GM23248 (cell line): ENCODE measurements around the gene HSD17B3. TPM values are rescaled to one million over a fixed set of nuclear protein-coding genes. Genes with fewer than 3 reads are reported as not detected.

Source experiments
- DNase-seq: peaks from one replicate; pipeline ENCODE4 v3.0.0-alpha.2; 2015
- H2AFZ ChIP-seq: fragments of 200-600 bp; sonication (generic); 2 replicates; pipeline ENCODE4 v1.6.1; 2016; ENCODE audit warnings: antibody characterized with exemption
- H3F3A ChIP-seq: fragments of 200-600 bp; sonication (generic); 2 replicates; pipeline ENCODE4 v1.6.1; 2016; ENCODE audit warnings: mild to moderate bottlenecking, antibody characterized with exemption, mixed run types; ENCODE audit not compliant: insufficient read depth
- H3K27ac ChIP-seq: fragments of 200-600 bp; sonication (generic); 2 replicates; pipeline ENCODE4 v1.5.1; 2016; ENCODE audit warnings: mild to moderate bottlenecking
- H3K27me3 ChIP-seq: fragments of 200-600 bp; sonication (generic); replicated peaks from 2 replicates; pipeline ENCODE4 v1.6.1; 2016; ENCODE audit warnings: mild to moderate bottlenecking; ENCODE audit not compliant: insufficient read depth
- H3K36me3 ChIP-seq: fragments of 200-600 bp; sonication (generic); 2 replicates; pipeline ENCODE4 v1.6.1; 2016; ENCODE audit warnings: low read depth, mild to moderate bottlenecking
- H3K4me1 ChIP-seq: fragments of 200-600 bp; sonication (generic); 2 replicates; pipeline ENCODE4 v1.6.1; 2016; ENCODE audit warnings: mild to moderate bottlenecking; ENCODE audit not compliant: insufficient read depth
- H3K4me2 ChIP-seq: fragments of 200-600 bp; sonication (generic); one replicate; pipeline ENCODE4 v1.6.1; 2016; ENCODE audit warnings: mild to moderate bottlenecking; ENCODE audit not compliant: unreplicated experiment
- H3K4me3 ChIP-seq: fragments of 200-600 bp; sonication (generic); 2 replicates; pipeline ENCODE4 v1.5.1; 2016; ENCODE audit warnings: mild to moderate bottlenecking
- H3K79me2 ChIP-seq: fragments of 200-600 bp; sonication (generic); 2 replicates; pipeline ENCODE4 v1.6.1; 2016; ENCODE audit warnings: mild to moderate bottlenecking; ENCODE audit not compliant: insufficient read depth
- H3K9ac ChIP-seq: fragments of 200-600 bp; sonication (generic); 2 replicates; pipeline ENCODE4 v1.6.1; 2016; ENCODE audit warnings: mild to moderate bottlenecking
- H3K9me2 ChIP-seq: fragments of 200-600 bp; sonication (generic); 2 replicates; pipeline ENCODE4 v1.6.1; 2016; ENCODE audit warnings: mixed run types, mild to moderate bottlenecking, moderate library complexity; ENCODE audit not compliant: insufficient read depth
- H3K9me3 ChIP-seq: fragments of 200-600 bp; sonication (generic); one replicate; pipeline ENCODE4 v1.6.1; 2017; ENCODE audit warnings: low read depth
- H4K20me1 ChIP-seq: fragments of 200-600 bp; sonication (generic); 2 replicates; pipeline ENCODE4 v1.6.0; 2016; ENCODE audit not compliant: insufficient read depth
- EZH2 ChIP-seq: fragments of 200-600 bp; sonication (generic); IDR thresholded peaks from 2 replicates; pipeline ENCODE4 v1.6.1; 2018; ENCODE audit warnings: antibody characterized with exemption, mild to moderate bottlenecking; ENCODE audit not compliant: insufficient read depth, poor library complexity, severe bottlenecking
- EZH2phosphoT487 ChIP-seq: fragments of 200-600 bp; sonication (generic); IDR thresholded peaks from 2 replicates; pipeline ENCODE4 v1.6.1; 2018; ENCODE audit warnings: antibody characterized with exemption, moderate library complexity, mild to moderate bottlenecking, low read depth; ENCODE audit not compliant: insufficient read depth
- WGBS, 2 experiments: methylation state at CpG; one replicate each; pipeline ENCODE4 v1.1.6; 2015 to 2017; ENCODE audit warnings: low lambda C conversion rate in 2 of 2, low coverage in 1 of 2; ENCODE audit errors: missing lambda C conversion rate in 2 of 2; 5-methylcytosine and 5-hydroxymethylcytosine counted together
- in situ Hi-C: fragments of 300-500 bp; cut with MboI; formaldehyde crosslinking; loops from 2 replicates; pipeline ENCODE4 v1.15.0; 2020
- polyA plus RNA-seq: library from polyadenylated mRNA; unstranded; fragments of >200 nt; fragmentation: Nextera tagmentation; extraction: Ambion mirVana; gene quantifications from 2 replicates; pipeline ENCODE4 v1.2.1, GENCODE V29; 2016
- total RNA-seq: library from RNA; depleted of rRNA; stranded (reverse); fragments of >200 nt; shearing (Covaris generic); gene quantifications from 2 replicates; pipeline ENCODE4 v1.2.3, GENCODE V29; 2014

Gene HSD17B3
- total and polyA plus RNA-seq, 2 experiments from 2014 or later: not detected

DNA sequence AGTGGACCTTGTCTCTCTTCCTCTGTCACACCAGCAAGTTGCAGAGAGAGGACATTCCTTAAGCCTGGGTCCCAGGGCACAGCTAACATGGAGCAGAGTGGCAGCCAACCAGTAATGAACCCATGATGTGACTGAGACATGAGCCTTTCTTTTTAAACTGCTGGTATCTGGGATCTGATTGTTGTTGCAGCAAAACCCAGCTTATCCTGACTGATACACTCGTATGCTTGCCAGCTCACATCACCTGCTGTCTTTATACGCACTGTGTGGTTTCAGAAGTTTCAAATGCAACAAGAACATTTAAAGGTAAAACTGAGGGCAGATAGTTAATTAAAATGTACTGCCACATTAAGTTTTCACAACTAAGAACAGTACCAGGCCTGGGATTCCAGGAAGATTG, 97.1 kb downstream of the HSD17B3 start:
- no peak for DNase-seq
- Histone ChIP-seq H2AFZ (no peak overlapping the region), H3K4me1 (peaks cover 7% of the 10 kb centered on the region), H3K4me3 (no peak overlapping the region), H3K9me2 (no peaks in the 10 kb centered on the region), H3K79me2 (no peaks in the 10 kb centered on the region), H3K9ac (no peak overlapping the region), H3K27ac (no peak overlapping the region), H4K20me1 (no peaks in the 10 kb centered on the region), H3K9me3 (no peaks in the 10 kb centered on the region), H3K4me2 (no peak overlapping the region), H3F3A (peaks cover 1% of the 10 kb centered on the region), H3K27me3 (peaks cover 36% of the 10 kb centered on the region), H3K36me3 (no peaks in the 10 kb centered on the region)
- WGBS, 2 experiments: 77 to 85% methylated on average over 2 of the region's 2 CpGs
- TF ChIP-seq EZH2phosphoT487: no peak
- TF ChIP-seq EZH2: no peak
- in situ Hi-C loops: loop anchor here (25.0 kb wide), 1 partner anchor 468 kb away; no protein-coding TSS in a partner anchor

DNA sequence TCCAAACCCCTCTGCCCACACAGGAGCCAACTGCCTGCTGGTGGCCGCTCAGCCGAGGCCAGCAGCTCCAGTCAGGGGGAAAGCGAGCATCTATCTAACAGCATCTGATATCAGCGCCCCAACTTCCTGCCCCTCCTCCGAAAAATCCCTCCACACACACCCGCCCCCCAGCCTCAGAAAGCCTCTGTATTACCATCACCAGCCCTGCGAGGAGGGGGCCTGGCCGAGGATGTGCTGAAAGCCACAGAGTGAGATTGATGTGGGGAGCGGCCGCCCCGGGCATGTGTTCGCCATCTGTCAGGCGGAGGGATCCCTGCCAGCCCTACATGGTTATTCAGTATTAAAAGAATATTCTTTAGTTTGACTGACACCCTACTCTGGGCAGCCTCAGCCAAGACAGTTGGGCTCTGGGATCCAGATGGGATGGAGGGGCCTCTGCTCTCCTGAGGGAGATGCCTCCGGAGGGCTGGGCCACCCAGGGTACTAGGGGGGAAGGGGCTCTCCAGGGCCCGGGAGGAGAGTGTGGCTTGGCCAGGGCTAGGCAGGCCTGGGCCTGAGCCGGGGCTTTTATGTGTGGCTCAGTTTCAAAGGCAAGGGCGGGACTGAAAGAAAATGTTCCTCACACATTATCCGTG, 98.0 kb downstream of the HSD17B3 start:
- no peaks in the 10 kb centered on the region for H3K9me3 ChIP-seq
- no peaks in the 10 kb centered on the region for H3K79me2 ChIP-seq
- 13 to 16% methylated on average over 17 to 18 of the region's 18 CpGs for WGBS, 2 experiments
- in situ Hi-C loops: loop anchor here (25.0 kb wide), 1 partner anchor 467 kb away; no protein-coding TSS in a partner anchor
- 0 out of 2 replicates have a peak, but pooled peaks cover under 1% of the 10 kb centered on the region for H3K4me1 ChIP-seq
- no peaks in the 10 kb centered on the region for H3K9me2 ChIP-seq
- H3K4me2 ChIP-seq: no peak overlapping the region
- no peaks in the 10 kb centered on the region for H4K20me1 ChIP-seq
- no peak for DNase-seq
- no peaks in the 10 kb centered on the region for H3K36me3 ChIP-seq
- H3K27ac ChIP-seq: no peak overlapping the region
- no peak overlapping the region for H3K9ac ChIP-seq
- no peak overlapping the region for H2AFZ ChIP-seq
- no peak overlapping the region for H3K4me3 ChIP-seq
- TF ChIP-seq EZH2phosphoT487 (no peak), EZH2 (no peak)
- H3K27me3 ChIP-seq: peaks cover 42% of the 10 kb centered on the region
- H3F3A ChIP-seq: no peaks in the 10 kb centered on the region

DNA sequence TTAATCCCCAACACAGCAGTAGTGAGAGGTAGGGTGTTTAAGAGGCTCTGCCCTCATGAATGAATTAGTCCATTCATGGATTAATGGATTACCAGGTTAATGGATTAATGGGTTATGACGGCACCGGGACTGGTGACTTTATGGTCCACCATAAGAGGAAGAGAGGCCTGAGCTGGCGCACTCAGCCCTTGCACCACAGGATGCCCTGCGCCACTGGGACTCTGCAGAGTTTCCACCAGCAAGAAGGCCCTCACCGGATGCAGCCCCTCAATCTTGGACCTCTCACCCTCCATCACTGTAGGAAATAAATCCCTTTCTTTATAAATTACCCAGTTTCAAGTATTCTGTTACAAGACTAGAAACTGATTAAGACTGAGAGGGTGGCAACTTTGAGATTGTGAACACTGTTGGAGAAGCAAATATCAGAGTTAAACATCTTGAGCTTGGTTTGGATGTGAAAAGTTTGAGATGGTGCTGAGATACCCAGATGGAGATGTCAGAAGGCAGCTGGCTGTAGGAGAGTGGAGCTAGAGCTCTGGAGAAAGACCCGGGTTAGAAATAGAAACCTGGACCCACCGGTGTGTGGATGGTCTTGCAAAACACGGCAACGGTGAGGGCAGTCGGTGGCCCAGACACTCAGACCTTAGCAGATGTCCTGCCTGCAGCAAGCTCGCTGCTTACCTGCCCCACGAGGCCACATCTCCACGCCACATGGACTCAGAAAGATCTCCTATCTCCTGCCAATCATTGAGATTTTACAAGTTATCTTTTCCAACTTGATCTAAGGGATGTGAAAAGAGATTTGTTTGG, 98.8 kb downstream of the HSD17B3 start:
- 52 to 56% methylated on average over 13 of the region's 13 CpGs for WGBS, 2 experiments
- H4K20me1 ChIP-seq: no peaks in the 10 kb centered on the region
- H3K27ac ChIP-seq: no peak overlapping the region
- DNase-seq: no peak
- H3F3A ChIP-seq: no peaks in the 10 kb centered on the region
- no peaks in the 10 kb centered on the region for H3K4me1 ChIP-seq
- no peak overlapping the region for H3K4me2 ChIP-seq
- no peaks in the 10 kb centered on the region for H3K9me3 ChIP-seq
- H3K79me2 ChIP-seq: no peaks in the 10 kb centered on the region
- H3K9me2 ChIP-seq: no peaks in the 10 kb centered on the region
- in situ Hi-C loops: loop anchor here (25.0 kb wide), 1 partner anchor 466 kb away; no protein-coding TSS in a partner anchor
- H3K36me3 ChIP-seq: no peaks in the 10 kb centered on the region
- TF ChIP-seq EZH2: no peak
- TF ChIP-seq EZH2phosphoT487: no peak
- no peak overlapping the region for H3K9ac ChIP-seq
- H3K4me3 ChIP-seq: no peak overlapping the region
- peaks cover 34% of the 10 kb centered on the region for H3K27me3 ChIP-seq
- H2AFZ ChIP-seq: no peak overlapping the region

DNA sequence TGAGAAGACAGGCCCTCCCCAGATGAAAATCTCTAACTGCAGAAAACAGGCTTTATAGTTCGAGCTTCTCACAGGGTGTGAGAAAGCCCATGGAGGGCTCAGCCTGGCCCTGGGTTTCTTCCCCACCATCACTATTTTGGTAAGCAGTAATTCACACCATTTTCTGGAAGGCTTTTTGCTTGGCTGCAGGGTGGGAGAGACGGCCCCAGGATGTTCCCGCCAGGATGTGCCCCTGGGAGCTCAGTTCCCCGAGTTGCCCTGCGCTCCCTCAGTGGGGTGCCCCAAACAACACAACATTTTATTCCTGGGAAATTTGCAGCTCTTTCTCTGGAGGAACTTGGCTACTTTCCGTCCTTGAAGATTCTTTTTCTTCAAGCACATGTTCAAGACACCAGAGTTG, 100.8 kb downstream of the HSD17B3 start:
- H3K4me2 ChIP-seq: no peak overlapping the region
- H3K9ac ChIP-seq: no peak overlapping the region
- no peak overlapping the region for H3K4me3 ChIP-seq
- H2AFZ ChIP-seq: no peak overlapping the region
- no peaks in the 10 kb centered on the region for H3K9me2 ChIP-seq
- H4K20me1 ChIP-seq: no peaks in the 10 kb centered on the region
- H3F3A ChIP-seq: no peaks in the 10 kb centered on the region
- no peaks in the 10 kb centered on the region for H3K79me2 ChIP-seq
- no peaks in the 10 kb centered on the region for H3K36me3 ChIP-seq
- H3K27me3 ChIP-seq: peaks cover 33% of the 10 kb centered on the region
- no peaks in the 10 kb centered on the region for H3K9me3 ChIP-seq
- no peak overlapping the region for H3K27ac ChIP-seq
- WGBS, 2 experiments: 72 to 87% methylated on average over 6 of the region's 6 CpGs
- TF ChIP-seq EZH2: no peak
- DNase-seq: no peak
- in situ Hi-C loops: loop anchor here (25.0 kb wide), 1 partner anchor 464 kb away; no protein-coding TSS in a partner anchor
- H3K4me1 ChIP-seq: no peaks in the 10 kb centered on the region
